BJ (cell line): Measurements from ENCODE around the gene CHTF18. TPM values are rescaled to one million over a fixed set of nuclear protein-coding genes. Genes with fewer than 3 reads are reported as not detected.

Experiments used
- CTCF ChIA-PET: fragments of 350-600 bp; formaldehyde crosslinking; extraction: SDS; loops from one replicate; lab custom pipeline; 2021; ENCODE audit warnings: antibody characterized with exemption, inconsistent platforms; lab: Yijun Ruan, JAX
- POLR2A ChIA-PET: fragments of 300-600 bp; sonication (Branson Sonifier 250); formaldehyde crosslinking; extraction: SDS; loops from one replicate; lab custom pipeline; 2021; ENCODE audit warnings: antibody characterized with exemption; lab: Charles Lee
- DNase-seq: peaks from one replicate; pipeline ENCODE4 v3.0.0-alpha.2; 2011; ENCODE audit warnings: low read depth
- H3K27me3 ChIP-seq: 2 replicates; pipeline ENCODE4 v1.6.0; 2011; ENCODE audit warnings: low read length; ENCODE audit not compliant: control insufficient read depth, insufficient read depth
- H3K36me3 ChIP-seq: 2 replicates; pipeline ENCODE4 v1.5.1; 2011; ENCODE audit warnings: low read length; ENCODE audit not compliant: control insufficient read depth, insufficient read depth
- H3K4me3 ChIP-seq: 2 replicates; pipeline ENCODE4 v1.5.1; 2011; ENCODE audit warnings: low read depth, mild to moderate bottlenecking, control low read depth, low read length
- CTCF ChIP-seq: IDR thresholded peaks from 2 replicates; pipeline ENCODE4 v1.5.1; 2011; ENCODE audit warnings: low read depth, mild to moderate bottlenecking, control low read depth, inconsistent platforms, low read length, moderate library complexity; ENCODE audit not compliant: insufficient read depth
- polyA plus RNA-seq: library from polyadenylated mRNA; depleted of rRNA; stranded (reverse); fragments of >200 nt; gene quantifications from 2 replicates; pipeline ENCODE4 v1.2.3, GENCODE V29; 2011

The CHTF18 gene
- polyA plus RNA-seq, 1 experiment: 6.1 TPM

DNA sequence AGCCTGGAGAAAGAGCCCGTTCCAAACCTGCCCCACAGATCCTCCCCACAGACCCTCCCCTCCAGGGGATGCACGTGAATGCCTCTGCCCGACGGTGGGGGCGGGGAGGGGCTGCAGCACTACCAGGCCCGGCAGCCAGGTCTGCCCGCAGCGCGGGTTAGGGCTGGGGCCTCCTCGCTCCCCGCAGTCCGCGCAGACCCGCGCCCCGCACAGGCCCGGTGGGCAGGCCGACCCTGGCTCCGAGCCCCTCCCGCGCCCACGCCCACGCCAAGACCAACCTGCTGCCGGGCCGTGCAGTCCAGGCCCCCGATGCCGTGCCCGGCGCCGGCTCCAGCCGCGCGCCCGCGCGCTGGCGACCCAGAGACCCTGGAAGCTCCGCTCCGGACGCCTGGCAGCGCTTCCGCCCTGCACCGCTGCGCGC is 432 bp upstream of the CHTF18 start, which contains the start of gene RPUSD1:
Gene RPUSD1 (minus strand): TSS at position 404 of the 421 bp plus-strand sequence. CDS start 644 bp downstream, outside the sequence.
- CTCF ChIA-PET: interaction anchor here (0.9 to 7.8 kb wide), 4 partner anchors 60 to 269 kb away, joined by 3 to 120 read pairs (median 4); partner anchors contain the start of gene METRN
- H3K27me3 ChIP-seq: no peaks in the 10 kb centered on the region
- DNase-seq: no peak
- POLR2A ChIA-PET: interaction anchor here (0.5 kb wide), 1 partner anchor 84 kb away, joined by 4 read pairs; no protein-coding TSS in a partner anchor
- no peak for TF ChIP-seq CTCF
- H3K36me3 ChIP-seq: peaks cover 11% of the 10 kb centered on the region
- H3K4me3 ChIP-seq: peak within 1 kb of the TSS; percentile 96

GRCh38 chr16:789191-789850 is 901 bp downstream of the CHTF18 start:
- Histone ChIP-seq H3K27me3 (no peaks in the 10 kb centered on the region), H3K4me3 (peak overlapping the region; percentile 94), H3K36me3 (peaks cover 11% of the 10 kb centered on the region)
- DNase-seq: no peak
- POLR2A ChIA-PET: no interaction called here
- CTCF ChIA-PET: interaction anchor here (7.8 kb wide), 1 partner anchor 75 kb away, joined by 120 read pairs; the partner anchor contains the start of gene METRN
- no peak for TF ChIP-seq CTCF

DNA sequence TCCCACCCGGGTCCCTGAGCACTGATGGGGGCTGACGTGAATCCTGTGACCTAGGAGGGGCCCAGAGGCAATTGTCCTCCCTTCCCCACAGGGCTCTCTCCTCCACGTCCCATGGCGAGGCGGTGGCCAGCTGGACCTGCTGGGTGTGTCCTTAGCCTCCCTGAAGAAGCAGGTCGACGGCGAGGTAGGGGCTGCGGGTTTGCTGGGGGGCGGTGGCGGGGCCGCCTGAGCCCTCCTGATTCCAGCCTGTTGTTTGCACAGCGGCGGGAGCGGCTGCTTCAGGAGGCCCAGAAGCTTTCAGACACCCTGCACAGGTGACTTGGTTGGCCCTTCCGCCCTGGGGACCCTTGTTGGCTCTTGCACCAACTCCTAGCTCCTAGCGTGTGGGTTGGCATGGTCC is 1.7 kb downstream of the CHTF18 start:
- ChIA-PET CTCF (interaction anchor here (7.8 kb wide), 1 partner anchor 76 kb away, joined by 120 read pairs; the partner anchor contains the start of gene METRN), POLR2A (no interaction called here)
- DNase-seq: no peak
- peaks cover 11% of the 10 kb centered on the region for H3K36me3 ChIP-seq
- no peaks in the 10 kb centered on the region for H3K27me3 ChIP-seq
- H3K4me3 ChIP-seq: no peak overlapping the region
- TF ChIP-seq CTCF: no peak

- H3K36me3 ChIP-seq: peaks cover 6% of the 10 kb centered on the region; the same call in 1 of the 2 replicates
- ChIA-PET CTCF (no interaction called here), POLR2A (no interaction called here)
- no peak for TF ChIP-seq CTCF
- H3K4me3 ChIP-seq: no peak overlapping the region
- H3K27me3 ChIP-seq: no peaks in the 10 kb centered on the region
- DNase-seq: no peak
These were observed 2.7 kb downstream of the CHTF18 start for GRCh38 chr16:791131-791530.

DNA sequence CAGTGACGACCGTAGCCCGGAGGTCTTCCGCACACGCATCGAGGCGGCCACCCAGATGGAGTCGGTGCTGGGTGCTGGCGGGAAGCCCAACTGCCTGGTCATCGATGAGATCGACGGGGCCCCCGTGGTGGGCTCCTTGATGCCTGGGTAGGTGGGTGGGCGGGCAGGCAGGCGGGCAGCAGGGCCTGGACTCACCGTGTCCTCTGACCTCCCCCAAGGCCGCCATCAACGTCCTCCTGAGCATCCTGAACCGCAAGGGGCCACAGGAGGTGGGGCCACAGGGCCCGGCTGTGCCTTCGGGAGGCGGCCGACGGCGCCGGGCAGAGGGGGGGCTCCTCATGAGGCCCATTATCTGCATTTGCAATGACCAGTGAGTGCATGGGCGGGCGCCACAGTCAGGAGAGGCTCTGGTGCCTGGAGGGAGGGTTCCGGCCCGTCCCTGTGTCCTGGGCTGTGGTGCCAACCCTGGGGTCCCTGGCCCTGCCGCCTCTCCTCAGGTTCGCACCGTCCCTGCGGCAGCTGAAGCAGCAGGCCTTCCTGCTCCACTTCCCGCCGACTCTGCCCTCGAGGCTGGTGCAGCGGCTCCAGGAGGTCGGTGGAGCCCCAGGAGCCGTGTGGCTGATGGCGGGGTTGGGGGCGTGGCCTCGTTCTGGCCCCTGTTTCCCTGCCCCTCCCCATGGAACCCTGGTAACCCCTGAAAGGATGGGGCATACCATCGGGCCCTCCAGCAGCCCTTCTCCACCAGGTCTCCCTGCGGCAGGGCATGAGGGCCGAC is 4.0 kb downstream of the CHTF18 start:
- H3K27me3 ChIP-seq: no peaks in the 10 kb centered on the region
- ChIA-PET POLR2A (no interaction called here), CTCF (no interaction called here)
- H3K36me3 ChIP-seq: peaks cover 3% of the 10 kb centered on the region; the same call in 1 of the 2 replicates
- DNase-seq: no peak
- no peak overlapping the region for H3K4me3 ChIP-seq
- TF ChIP-seq CTCF: no peak
